OCI-LY3 (cell line): ENCODE results near the gene FILIP1L.

Source experiments
- EZH2phosphoT487 ChIP-seq: fragments of 200-600 bp; shearing (Covaris generic); IDR thresholded peaks from 2 replicates; pipeline ENCODE4 v1.6.1; 2018; ENCODE audit warnings: antibody characterized with exemption, mixed run types, low read depth
- TF ChIP-seq, protein P1 (sequence below): fragments of 200-600, 300-600 bp; sonication (generic); IDR thresholded peaks from 2 replicates; pipeline ENCODE4 v1.5.1; 2014; ENCODE audit warnings: antibody characterized with exemption, low read length, low read depth

DNA sequence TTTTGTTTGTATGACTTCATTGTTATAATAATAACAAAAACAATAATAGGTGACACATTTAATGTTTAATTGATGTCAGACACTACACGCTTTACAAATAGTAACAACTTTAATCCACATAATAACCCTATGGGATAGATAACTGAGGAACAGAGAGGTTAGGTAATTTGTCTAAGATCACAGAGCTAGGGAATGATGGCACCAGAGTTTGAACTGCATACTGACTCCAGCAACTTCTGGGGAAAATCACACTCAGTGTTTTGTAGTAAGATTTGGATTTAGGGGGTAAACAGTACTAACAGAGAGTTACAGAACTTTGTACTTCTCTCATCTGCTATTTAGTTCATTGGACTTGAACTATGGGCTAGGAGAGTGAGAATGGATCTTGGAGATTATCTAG lies 230.6 kb downstream of the FILIP1L start:
- TF ChIP-seq, protein P1, sequence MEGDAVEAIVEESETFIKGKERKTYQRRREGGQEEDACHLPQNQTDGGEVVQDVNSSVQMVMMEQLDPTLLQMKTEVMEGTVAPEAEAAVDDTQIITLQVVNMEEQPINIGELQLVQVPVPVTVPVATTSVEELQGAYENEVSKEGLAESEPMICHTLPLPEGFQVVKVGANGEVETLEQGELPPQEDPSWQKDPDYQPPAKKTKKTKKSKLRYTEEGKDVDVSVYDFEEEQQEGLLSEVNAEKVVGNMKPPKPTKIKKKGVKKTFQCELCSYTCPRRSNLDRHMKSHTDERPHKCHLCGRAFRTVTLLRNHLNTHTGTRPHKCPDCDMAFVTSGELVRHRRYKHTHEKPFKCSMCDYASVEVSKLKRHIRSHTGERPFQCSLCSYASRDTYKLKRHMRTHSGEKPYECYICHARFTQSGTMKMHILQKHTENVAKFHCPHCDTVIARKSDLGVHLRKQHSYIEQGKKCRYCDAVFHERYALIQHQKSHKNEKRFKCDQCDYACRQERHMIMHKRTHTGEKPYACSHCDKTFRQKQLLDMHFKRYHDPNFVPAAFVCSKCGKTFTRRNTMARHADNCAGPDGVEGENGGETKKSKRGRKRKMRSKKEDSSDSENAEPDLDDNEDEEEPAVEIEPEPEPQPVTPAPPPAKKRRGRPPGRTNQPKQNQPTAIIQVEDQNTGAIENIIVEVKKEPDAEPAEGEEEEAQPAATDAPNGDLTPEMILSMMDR, result no peak
- no peak for TF ChIP-seq EZH2phosphoT487
